IPS DF 6.9 (cell line): ENCODE data around the gene RP2.

ENCODE experiments used
- DNase-seq: peaks from one replicate; pipeline ENCODE4 v3.0.0-alpha.2; 2013; ENCODE audit warnings: low read depth, low spot score
- H3K27ac ChIP-seq: one replicate; pipeline ENCODE4 v1.5.1; 2013; ENCODE audit warnings: low read length, control low read depth
- H3K27me3 ChIP-seq: 2 replicates; pipeline ENCODE4 v1.6.1; 2013; ENCODE audit warnings: mild to moderate bottlenecking, low read length; ENCODE audit not compliant: control insufficient read depth, insufficient read depth
- H3K36me3 ChIP-seq: 2 replicates; pipeline ENCODE4 v1.6.1; 2013; ENCODE audit warnings: low read length; ENCODE audit not compliant: control insufficient read depth, insufficient read depth
- H3K4me1 ChIP-seq: 2 replicates; pipeline ENCODE4 v1.6.1; 2013; ENCODE audit warnings: low read length; ENCODE audit not compliant: control insufficient read depth, insufficient read depth
- H3K4me3 ChIP-seq: 2 replicates; pipeline ENCODE4 v1.5.1; 2013; ENCODE audit warnings: mild to moderate bottlenecking, low read length
- H3K9me3 ChIP-seq: 2 replicates; pipeline ENCODE4 v1.6.1; 2013; ENCODE audit warnings: low read length, inconsistent platforms; ENCODE audit not compliant: control insufficient read depth, insufficient read depth
- WGBS: extraction: QIAGEN DNeasy Blood & Tissue Kit; methylation state at CpG from one replicate; pipeline ENCODE4 v1.1.7; 2013; ENCODE audit warnings: mixed read lengths, missing lambda C conversion rate; ENCODE audit not compliant: insufficient read length, insufficient coverage; 5-methylcytosine and 5-hydroxymethylcytosine counted together

RP2 gene

GRCh38 chrX:46814966-46815365 lies 21.9 kb upstream of the RP2 start:
- no peaks in the 10 kb centered on the region for H3K9me3 ChIP-seq
- H3K27ac ChIP-seq: no peak overlapping the region
- H3K36me3 ChIP-seq: no peaks in the 10 kb centered on the region
- no CpG with 5 or more reads among the region's 7 CpGs for WGBS
- DNase-seq: no peak
- no peaks in the 10 kb centered on the region for H3K27me3 ChIP-seq
- H3K4me3 ChIP-seq: no peak overlapping the region
- H3K4me1 ChIP-seq: no peaks in the 10 kb centered on the region

- no peak overlapping the region for H3K4me3 ChIP-seq
- DNase-seq: no peak
- H3K9me3 ChIP-seq: no peaks in the 10 kb centered on the region
- H3K27ac ChIP-seq: no peak overlapping the region
- no peaks in the 10 kb centered on the region for H3K36me3 ChIP-seq
- no CpG with 5 or more reads among the region's 5 CpGs for WGBS
- H3K27me3 ChIP-seq: no peaks in the 10 kb centered on the region
- H3K4me1 ChIP-seq: no peaks in the 10 kb centered on the region
Observed at GRCh38 chrX:46819136-46819535, 17.7 kb upstream of the RP2 start.

GRCh38 chrX:46820391-46821100 lies 16.3 kb upstream of the RP2 start:
- Histone ChIP-seq H3K9me3 (no peaks in the 10 kb centered on the region), H3K4me1 (no peaks in the 10 kb centered on the region), H3K4me3 (no peak overlapping the region), H3K36me3 (no peaks in the 10 kb centered on the region), H3K27me3 (no peaks in the 10 kb centered on the region), H3K27ac (no peak overlapping the region)
- DNase-seq: no peak
- WGBS: no CpG with 5 or more reads among the region's 4 CpGs

GRCh38 chrX:46823481-46823880 lies 13.4 kb upstream of the RP2 start:
- no peaks in the 10 kb centered on the region for H3K36me3 ChIP-seq
- WGBS: no CpG with 5 or more reads among the region's 2 CpGs
- no peak overlapping the region for H3K4me3 ChIP-seq
- no peaks in the 10 kb centered on the region for H3K9me3 ChIP-seq
- no peaks in the 10 kb centered on the region for H3K4me1 ChIP-seq
- no peak overlapping the region for H3K27ac ChIP-seq
- DNase-seq: no peak
- H3K27me3 ChIP-seq: no peaks in the 10 kb centered on the region

GRCh38 chrX:46831765-46832327 lies 5.0 kb upstream of the RP2 start:
- WGBS: no CpG with 5 or more reads among the region's 6 CpGs
- H3K9me3 ChIP-seq: no peaks in the 10 kb centered on the region
- no peak for DNase-seq
- H3K27ac ChIP-seq: no peak overlapping the region
- H3K36me3 ChIP-seq: no peaks in the 10 kb centered on the region
- no peak overlapping the region for H3K4me3 ChIP-seq
- H3K27me3 ChIP-seq: no peaks in the 10 kb centered on the region
- H3K4me1 ChIP-seq: no peaks in the 10 kb centered on the region

GRCh38 chrX:46837558-46838485 lies 979 bp downstream of the RP2 start:
- WGBS: no CpG with 5 or more reads among the region's 20 CpGs
- H3K36me3 ChIP-seq: no peaks in the 10 kb centered on the region
- H3K4me3 ChIP-seq: peak overlapping the region; percentile 70
- H3K4me1 ChIP-seq: no peaks in the 10 kb centered on the region
- H3K27ac ChIP-seq: no peak overlapping the region
- DNase-seq: no peak
- H3K9me3 ChIP-seq: no peaks in the 10 kb centered on the region
- H3K27me3 ChIP-seq: no peaks in the 10 kb centered on the region

- no peaks in the 10 kb centered on the region for H3K36me3 ChIP-seq
- DNase-seq: no peak
- no peaks in the 10 kb centered on the region for H3K9me3 ChIP-seq
- H3K27ac ChIP-seq: no peak overlapping the region
- no CpG with 5 or more reads among the region's 1 CpG for WGBS
- H3K4me3 ChIP-seq: no peak overlapping the region
- no peaks in the 10 kb centered on the region for H3K4me1 ChIP-seq
- no peaks in the 10 kb centered on the region for H3K27me3 ChIP-seq
Observed at GRCh38 chrX:46838486-46838870, 1.6 kb downstream of the RP2 start.

GRCh38 chrX:46838974-46839480 lies 2.2 kb downstream of the RP2 start:
- H3K9me3 ChIP-seq: no peaks in the 10 kb centered on the region
- no peak for DNase-seq
- no peak overlapping the region for H3K27ac ChIP-seq
- no peaks in the 10 kb centered on the region for H3K27me3 ChIP-seq
- H3K4me3 ChIP-seq: no peak overlapping the region
- no peaks in the 10 kb centered on the region for H3K36me3 ChIP-seq
- no CpG with 5 or more reads among the region's 1 CpG for WGBS
- no peaks in the 10 kb centered on the region for H3K4me1 ChIP-seq

GRCh38 chrX:46840946-46841345 lies 4.1 kb downstream of the RP2 start:
- Histone ChIP-seq H3K4me1 (no peaks in the 10 kb centered on the region), H3K36me3 (no peaks in the 10 kb centered on the region)
- WGBS: no CpG with 5 or more reads among the region's 1 CpG

GRCh38 chrX:46841346-46841745 lies 4.5 kb downstream of the RP2 start:
- no peak for DNase-seq
- Histone ChIP-seq H3K36me3 (no peaks in the 10 kb centered on the region), H3K27me3 (no peaks in the 10 kb centered on the region), H3K9me3 (no peaks in the 10 kb centered on the region), H3K4me1 (no peaks in the 10 kb centered on the region), H3K27ac (no peak overlapping the region), H3K4me3 (no peak overlapping the region)
- WGBS: no CpG with 5 or more reads among the region's 1 CpG

More at GRCh38 chrX:46840946-46841345, 4.1 kb downstream of the RP2 start:
- Histone ChIP-seq H3K27me3 (no peaks in the 10 kb centered on the region), H3K4me3 (no peak overlapping the region), H3K27ac (no peak overlapping the region), H3K9me3 (no peaks in the 10 kb centered on the region)
- DNase-seq: no peak
